NCI-H69 (cell line): ENCODE measurements around the gene SPATA16.
"Not testable (repeated sequence)": the region's sequence is repeated elsewhere in the genome, so short reads cannot be mapped to it uniquely, and the experiment has no call there.

ENCODE experiments used
- DNase-seq: peaks from one replicate; lab custom pipeline; 2025; lab: John Stamatoyannopoulos, UW

Gene SPATA16

DNA sequence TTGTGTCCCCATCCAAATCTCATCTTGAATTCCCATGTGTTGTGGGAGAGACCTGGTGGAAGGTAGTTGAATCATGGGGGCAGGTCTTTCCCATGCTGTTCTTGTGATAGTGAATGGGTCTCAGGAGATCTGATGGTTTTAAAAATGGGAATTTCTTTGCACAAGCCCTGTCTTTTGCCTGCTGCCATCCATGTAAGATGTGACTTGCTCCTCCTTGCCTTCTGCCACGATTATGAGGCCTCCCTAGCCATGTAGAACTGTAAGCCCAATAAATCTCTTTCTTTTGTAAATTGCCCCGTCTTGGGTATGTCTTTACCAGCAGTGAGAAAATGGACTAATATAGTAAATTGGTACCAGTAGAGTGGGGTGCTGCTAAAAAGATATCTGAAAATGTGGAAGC is 261.7 kb downstream of the SPATA16 start:
- DNase-seq, result not testable (repeated sequence)

DNA sequence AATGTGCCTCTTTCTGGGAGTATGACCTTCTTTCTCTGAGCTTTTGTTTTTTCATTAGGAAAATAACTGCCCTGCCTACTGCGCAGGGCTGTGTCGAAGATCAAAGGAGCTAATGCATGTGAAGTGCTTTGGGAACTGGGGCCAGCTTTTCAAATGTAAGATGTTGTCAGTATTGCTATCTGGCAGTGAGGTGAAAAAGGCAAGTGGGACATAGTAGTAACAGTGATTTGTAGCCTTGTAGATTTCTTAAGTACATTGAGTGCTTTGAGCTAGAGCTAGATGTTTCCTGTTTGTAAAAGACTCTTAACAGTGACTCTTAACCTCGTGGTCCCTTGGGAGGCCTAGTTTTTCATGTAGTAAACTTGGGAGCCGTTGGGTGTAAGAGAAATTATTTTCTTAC is 264.0 kb downstream of the SPATA16 start:
- DNase-seq, result peak; percentile 19

GRCh38 chr3:172876297-172876696 is 264.7 kb downstream of the SPATA16 start:
- DNase-seq, result no peak

- no peak for DNase-seq
Observed at GRCh38 chr3:172875039-172875438, 266.0 kb downstream of the SPATA16 start.

GRCh38 chr3:172869784-172870518 is 271.1 kb downstream of the SPATA16 start:
- peak; percentile 62 for DNase-seq

DNA sequence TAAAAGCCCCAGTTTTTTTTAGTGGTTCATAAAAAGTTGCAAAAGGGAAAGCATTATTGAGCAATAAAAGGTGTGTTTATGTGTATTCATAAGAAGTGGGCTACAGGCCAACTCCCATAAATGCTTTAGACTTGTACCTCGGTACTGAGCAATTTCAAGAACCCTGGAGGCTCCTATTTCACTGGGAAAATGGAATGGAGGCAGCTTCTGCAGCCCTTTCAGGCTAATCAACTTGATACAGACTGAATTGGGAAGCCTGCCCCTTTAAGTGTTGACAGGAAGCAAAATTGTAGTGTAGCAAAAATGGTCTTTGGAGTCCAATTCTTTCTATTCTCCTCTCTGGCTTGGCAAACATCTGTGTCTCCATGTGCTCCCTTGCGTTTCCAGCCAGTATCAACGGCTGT is 271.7 kb downstream of the SPATA16 start:
- peak; percentile 89 for DNase-seq

DNA sequence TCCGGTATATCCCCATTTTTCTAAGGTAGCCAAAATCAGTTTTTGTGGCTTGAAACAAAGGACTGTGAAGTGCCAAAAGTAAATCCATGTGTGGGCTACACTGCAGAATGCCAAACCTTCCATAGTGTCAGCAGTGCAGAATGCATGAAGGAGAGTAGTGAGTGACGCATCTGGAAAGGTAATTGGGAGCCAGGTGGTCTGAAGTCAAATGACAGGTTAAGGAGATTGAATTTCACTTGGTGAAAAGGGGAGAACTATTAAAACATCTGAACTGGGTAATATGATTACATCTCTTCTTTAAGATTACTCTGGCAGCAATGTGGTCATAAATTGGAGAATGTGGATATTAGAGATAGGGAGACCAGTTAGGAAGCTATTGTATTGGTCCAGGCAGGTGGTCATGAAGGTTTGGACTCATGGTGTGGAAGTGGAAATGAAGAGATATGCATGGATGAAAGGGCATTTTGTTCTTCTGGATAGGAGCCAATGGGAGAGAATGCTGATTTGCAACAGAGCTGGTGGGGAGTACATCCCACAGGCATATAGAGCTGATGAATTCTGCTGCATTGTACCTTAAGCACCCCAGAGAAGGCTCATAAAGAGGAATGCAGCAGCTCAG is 272.3 kb downstream of the SPATA16 start:
- peak; percentile 100 for DNase-seq

- not testable (repeated sequence) for DNase-seq
Observed at GRCh38 chr3:172866726-172867350, 274.2 kb downstream of the SPATA16 start.

GRCh38 chr3:172859041-172859440 is 282.0 kb downstream of the SPATA16 start:
- no peak for DNase-seq

DNA sequence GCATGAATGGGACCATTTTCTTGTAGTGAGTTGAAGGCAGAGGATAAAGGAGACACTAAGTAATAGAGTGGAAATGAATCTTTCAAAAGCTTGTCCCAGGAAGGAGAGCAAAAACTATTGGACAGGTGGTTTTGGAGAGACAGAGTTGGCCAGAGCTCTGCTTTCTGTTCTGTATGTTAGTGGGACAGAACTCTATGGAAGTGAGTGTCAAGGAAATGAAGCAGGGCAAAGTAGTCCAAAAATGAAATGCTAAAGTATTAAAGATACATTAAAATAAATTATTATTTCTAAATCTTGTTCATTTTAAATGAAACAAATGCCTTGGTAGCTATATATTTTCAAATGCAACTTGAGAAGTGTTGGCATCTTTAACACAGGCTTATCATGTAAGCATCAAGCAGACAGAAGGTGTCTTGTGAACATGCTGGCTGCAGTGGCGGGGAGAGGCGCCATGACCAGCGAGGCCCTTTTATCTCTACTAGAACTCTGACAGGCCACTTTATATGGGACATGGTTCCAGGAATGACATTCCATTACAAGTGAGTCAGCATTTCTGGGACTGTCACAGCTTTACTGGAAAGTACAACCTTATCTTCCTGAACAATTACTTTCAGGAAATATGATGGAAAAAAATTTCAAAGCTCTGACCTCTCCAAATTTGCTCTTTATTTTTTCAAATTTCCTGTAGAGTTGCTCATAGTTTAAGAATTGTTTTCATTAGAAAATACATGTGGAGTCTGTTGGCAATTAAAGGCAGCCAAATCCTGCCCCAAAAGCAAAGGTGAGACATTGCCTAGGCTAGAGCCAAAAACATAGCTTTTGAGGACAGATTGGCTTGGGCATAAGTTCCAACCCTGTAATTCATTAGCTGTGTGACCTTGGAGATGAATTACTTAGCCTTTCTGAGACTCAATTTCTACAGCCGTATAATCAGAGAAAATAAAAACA is 284.0 kb downstream of the SPATA16 start:
- DNase-seq, result no peak

DNA sequence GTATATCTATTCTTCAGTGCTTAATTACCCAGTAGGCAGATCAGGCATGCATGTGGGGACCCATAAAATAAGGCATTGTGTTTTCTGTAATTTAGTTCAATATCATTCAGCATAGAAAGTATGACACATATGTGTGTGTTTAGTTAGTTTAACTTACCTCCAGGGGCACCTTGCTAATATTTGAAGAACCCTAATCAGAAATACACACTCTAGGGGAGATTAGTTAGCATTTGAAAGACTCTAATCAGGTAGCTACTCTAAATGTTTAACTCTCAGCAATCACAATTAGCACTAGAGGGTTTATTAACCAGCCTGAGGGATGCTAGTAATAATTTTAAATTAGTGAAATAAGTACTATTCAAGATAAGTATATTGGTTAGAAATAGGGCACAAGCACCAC is 286.0 kb downstream of the SPATA16 start:
- peak; percentile 53 for DNase-seq

- DNase-seq, result peak; percentile 68
Observed at GRCh38 chr3:172853921-172854666, 286.9 kb downstream of the SPATA16 start.

GRCh38 chr3:172853005-172853404 is 288.0 kb downstream of the SPATA16 start:
- DNase-seq, result no peak

DNA sequence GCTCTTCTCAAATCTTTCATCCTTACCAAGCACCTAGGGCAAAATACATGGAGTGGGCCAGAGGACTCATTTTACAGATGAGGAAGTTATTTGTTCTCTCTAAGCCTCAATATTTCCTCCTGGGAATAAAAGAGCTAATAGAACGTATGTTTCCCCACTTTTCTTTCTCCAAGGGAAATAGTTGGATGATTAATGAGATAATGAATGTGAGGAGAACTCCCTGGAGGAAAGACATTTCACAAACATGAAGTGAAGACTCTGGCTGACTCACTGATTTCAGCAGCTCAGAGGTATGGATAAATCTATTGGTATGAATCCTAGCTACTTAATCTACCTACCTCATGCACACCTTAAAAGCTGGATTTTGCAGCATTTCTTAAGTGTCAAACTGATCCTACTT is 292.1 kb downstream of the SPATA16 start:
- DNase-seq, result peak; percentile 78

- DNase-seq, result no peak
Observed at GRCh38 chr3:172847292-172847691, 293.7 kb downstream of the SPATA16 start.

DNA sequence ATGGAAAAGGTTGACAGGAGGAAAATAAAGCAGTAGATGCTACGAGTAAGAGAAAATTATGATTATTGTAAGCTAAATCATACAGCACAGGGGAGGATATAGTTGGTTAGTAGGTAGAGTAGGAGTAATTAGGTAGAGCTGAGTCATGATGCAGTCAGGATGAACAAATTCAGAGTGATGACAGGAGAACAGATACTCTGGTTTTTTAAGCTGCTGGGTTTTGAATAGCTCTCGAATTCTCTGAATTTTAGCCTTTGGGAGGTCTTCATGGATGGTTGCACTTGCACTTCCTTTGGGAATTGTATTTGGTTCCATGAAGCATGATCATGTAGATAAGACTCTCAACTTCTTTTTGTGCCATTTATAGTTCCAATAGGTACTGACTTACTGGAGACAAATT is 294.3 kb downstream of the SPATA16 start:
- DNase-seq, result peak; percentile 63

DNA sequence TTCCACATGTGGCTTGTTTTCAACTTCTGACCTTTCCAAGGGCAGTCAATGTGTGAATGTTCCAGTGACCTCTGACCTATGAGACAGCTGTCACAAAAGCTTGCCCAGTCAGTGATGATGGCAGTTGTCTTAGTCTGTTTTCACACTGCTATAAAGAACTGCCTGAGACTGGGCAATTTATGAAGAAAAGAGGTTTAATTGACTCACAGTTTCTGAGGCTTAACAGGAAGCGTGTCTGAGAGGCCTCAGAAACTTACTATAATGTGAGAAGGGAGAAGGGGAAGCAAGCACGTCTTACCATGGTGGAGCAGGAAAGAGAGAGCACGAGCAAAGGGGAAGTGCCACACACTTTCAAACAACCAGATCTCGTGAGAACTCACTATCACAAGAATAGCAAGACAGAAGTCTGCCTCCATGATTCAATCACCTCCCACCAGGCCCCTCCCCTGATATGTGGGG is 294.9 kb downstream of the SPATA16 start:
- DNase-seq, result no peak

- DNase-seq, result peak; percentile 26
Observed at GRCh38 chr3:172844428-172844827, 296.6 kb downstream of the SPATA16 start.

- no peak for DNase-seq
Observed at GRCh38 chr3:172840913-172841312, 300.1 kb downstream of the SPATA16 start.

GRCh38 chr3:172840463-172840862 is 300.6 kb downstream of the SPATA16 start:
- DNase-seq, result no peak

GRCh38 chr3:172839679-172840078 is 301.4 kb downstream of the SPATA16 start:
- DNase-seq, result peak; percentile 36
